Cardiac fibroblast (primary cell): ENCODE measurements around the gene BAZ1B.
A peak's percentile ranks its signal among the peaks of the same experiment; 100 is the strongest.

Experiments used
- DNase-seq, 2 donors: peaks; one replicate each; pipeline versions ENCODE4 v3.0.0 to v3.0.0-alpha.2; 2010; ENCODE audit warnings: low read depth in 2 of 2
- H3K4me3 ChIP-seq, 2 donors: replicated peaks in 1 of 2; 1 replicate in 1 of 2; 2 replicates in 1 of 2; pipeline ENCODE4 v1.5.1; 2011; ENCODE audit warnings: low read depth in 2 of 2, low read length in 2 of 2, mild to moderate bottlenecking in 2 of 2, moderate library complexity in 1 of 2
- CTCF ChIP-seq: IDR thresholded peaks from one replicate; pipeline ENCODE4 v1.5.1; 2011; ENCODE audit warnings: low read depth, mild to moderate bottlenecking, low read length, inconsistent platforms

Gene BAZ1B, protein sequence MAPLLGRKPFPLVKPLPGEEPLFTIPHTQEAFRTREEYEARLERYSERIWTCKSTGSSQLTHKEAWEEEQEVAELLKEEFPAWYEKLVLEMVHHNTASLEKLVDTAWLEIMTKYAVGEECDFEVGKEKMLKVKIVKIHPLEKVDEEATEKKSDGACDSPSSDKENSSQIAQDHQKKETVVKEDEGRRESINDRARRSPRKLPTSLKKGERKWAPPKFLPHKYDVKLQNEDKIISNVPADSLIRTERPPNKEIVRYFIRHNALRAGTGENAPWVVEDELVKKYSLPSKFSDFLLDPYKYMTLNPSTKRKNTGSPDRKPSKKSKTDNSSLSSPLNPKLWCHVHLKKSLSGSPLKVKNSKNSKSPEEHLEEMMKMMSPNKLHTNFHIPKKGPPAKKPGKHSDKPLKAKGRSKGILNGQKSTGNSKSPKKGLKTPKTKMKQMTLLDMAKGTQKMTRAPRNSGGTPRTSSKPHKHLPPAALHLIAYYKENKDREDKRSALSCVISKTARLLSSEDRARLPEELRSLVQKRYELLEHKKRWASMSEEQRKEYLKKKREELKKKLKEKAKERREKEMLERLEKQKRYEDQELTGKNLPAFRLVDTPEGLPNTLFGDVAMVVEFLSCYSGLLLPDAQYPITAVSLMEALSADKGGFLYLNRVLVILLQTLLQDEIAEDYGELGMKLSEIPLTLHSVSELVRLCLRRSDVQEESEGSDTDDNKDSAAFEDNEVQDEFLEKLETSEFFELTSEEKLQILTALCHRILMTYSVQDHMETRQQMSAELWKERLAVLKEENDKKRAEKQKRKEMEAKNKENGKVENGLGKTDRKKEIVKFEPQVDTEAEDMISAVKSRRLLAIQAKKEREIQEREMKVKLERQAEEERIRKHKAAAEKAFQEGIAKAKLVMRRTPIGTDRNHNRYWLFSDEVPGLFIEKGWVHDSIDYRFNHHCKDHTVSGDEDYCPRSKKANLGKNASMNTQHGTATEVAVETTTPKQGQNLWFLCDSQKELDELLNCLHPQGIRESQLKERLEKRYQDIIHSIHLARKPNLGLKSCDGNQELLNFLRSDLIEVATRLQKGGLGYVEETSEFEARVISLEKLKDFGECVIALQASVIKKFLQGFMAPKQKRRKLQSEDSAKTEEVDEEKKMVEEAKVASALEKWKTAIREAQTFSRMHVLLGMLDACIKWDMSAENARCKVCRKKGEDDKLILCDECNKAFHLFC (N-terminal part only)

GRCh38 chr7:73522105-73522872 is at the start of gene BAZ1B:
Gene BAZ1B (minus strand): TSS chr7:73522293. CDS start chr7:73521933, 360 bp downstream.
- peak; percentile 99 for DNase-seq
- H3K4me3 ChIP-seq: peak within 1 kb of the TSS; percentile 63 to 76
- peak; percentile 20 for TF ChIP-seq CTCF

GRCh38 chr7:73570977-73571376 is 48.9 kb upstream of the BAZ1B start:
- no peak for TF ChIP-seq CTCF
- no peak for DNase-seq
- H3K4me3 ChIP-seq: no peak overlapping the region

DNA sequence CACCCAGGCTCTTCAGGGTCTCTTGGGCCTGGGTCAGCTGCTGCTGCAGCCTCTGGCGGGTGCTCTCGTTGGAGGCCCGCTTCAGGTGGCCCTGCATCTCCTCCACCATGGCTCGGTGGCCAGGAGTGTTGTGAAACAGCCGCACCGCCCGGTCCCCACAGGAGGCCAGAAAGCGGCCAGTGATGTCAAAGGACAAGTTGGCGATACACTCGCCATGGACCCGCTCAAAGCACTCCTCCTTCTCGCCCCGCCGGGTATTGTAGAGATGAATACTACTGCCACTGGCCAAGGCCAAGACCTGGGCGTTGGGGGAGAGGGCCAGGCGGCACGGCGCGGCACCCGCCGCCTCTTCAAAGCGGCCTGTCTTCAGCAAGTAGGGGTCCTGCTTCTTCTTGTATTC is 48.4 kb upstream of the BAZ1B start:
- TF ChIP-seq CTCF: no peak
- no peak overlapping the region for H3K4me3 ChIP-seq
- DNase-seq: no peak

- no peak for TF ChIP-seq CTCF
- H3K4me3 ChIP-seq: no peak overlapping the region
- DNase-seq: no peak
Measured at GRCh38 chr7:73569042-73569608, 47.0 kb upstream of the BAZ1B start.

GRCh38 chr7:73567846-73568685 is 46.0 kb upstream of the BAZ1B start:
- TF ChIP-seq CTCF: no peak
- H3K4me3 ChIP-seq: no peak overlapping the region
- DNase-seq: peak in 1 of 2 donors; percentile 18
